ENCODE measurements around the gene DHX16.

Gene DHX16

DNA sequence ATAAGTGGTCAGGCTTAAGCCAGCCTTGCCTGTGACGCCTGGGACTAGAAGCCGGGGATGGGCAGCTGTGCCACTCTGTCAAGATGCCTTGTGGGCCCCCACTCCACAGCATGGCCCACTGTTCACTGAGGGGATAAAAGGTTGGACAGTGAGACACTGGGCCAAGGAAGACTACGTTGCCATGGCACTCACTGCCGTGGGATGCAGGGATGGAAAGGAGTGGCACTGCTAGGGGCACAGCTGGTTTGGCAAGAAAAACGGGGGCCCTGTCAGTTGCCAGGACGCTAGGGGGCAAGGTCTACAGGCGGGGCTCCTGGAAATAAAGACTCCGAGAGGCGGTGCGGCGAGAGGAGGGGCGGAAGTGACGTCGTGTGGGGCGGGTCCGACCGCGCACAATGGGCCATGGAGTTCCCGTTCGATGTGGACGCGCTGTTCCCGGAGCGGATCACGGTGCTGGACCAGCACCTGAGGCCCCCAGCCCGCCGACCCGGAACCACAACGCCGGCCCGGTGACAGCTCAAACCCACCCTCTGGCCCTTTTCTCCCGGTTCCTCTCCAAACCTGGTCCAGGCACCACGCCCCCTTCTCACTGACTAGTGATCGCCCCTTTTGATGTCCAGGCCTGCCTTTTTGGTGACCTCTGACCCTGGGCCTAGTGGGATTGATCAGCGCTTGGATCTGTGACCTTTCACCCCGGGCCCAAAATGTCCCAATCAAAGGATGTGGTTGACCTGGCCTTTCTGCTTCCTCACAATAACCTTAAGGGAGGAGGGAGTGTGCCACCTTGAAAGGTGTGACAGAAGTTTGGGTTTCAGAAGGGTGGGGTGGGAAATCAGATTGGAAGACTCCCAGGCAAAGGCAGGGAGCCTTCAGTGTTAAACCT is 46.1 kb downstream of the DHX16 start, which contains the start of gene ATAT1:
Gene ATAT1, plus strand, starts transcription at position 391 of the 883 bp plus-strand sequence.
- H4K20me1 ChIP-seq (ENCODE audit: insufficient read depth, low read length) = no peaks in the 10 kb centered on the region
- TF ChIP-seq, protein P1, sequence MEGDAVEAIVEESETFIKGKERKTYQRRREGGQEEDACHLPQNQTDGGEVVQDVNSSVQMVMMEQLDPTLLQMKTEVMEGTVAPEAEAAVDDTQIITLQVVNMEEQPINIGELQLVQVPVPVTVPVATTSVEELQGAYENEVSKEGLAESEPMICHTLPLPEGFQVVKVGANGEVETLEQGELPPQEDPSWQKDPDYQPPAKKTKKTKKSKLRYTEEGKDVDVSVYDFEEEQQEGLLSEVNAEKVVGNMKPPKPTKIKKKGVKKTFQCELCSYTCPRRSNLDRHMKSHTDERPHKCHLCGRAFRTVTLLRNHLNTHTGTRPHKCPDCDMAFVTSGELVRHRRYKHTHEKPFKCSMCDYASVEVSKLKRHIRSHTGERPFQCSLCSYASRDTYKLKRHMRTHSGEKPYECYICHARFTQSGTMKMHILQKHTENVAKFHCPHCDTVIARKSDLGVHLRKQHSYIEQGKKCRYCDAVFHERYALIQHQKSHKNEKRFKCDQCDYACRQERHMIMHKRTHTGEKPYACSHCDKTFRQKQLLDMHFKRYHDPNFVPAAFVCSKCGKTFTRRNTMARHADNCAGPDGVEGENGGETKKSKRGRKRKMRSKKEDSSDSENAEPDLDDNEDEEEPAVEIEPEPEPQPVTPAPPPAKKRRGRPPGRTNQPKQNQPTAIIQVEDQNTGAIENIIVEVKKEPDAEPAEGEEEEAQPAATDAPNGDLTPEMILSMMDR (IDR thresholded peaks at IDR 0.05; ENCODE audit: low read depth, low read length) = peak; percentile 32
- no peak for TF ChIP-seq EZH2phosphoT487 (IDR thresholded peaks at IDR 0.05; ENCODE audit: low read depth)
- no peaks in the 10 kb centered on the region for H3K27me3 ChIP-seq (ENCODE audit: low read depth, low read length)
- H3K4me3 ChIP-seq (ENCODE audit: low read length) = peak within 1 kb of the TSS; percentile 99
- peak within 1 kb of the TSS; percentile 41 for H3K27ac ChIP-seq (ENCODE audit: low read length)
- H3K9ac ChIP-seq (ENCODE audit: low read length) = peak within 1 kb of the TSS; percentile 85
- peaks cover 4% of the 10 kb centered on the region; the same call in 1 of the 2 replicates for H3K79me2 ChIP-seq (ENCODE audit: low read length)
- H3K4me1 ChIP-seq (ENCODE audit: low read length) = peaks cover 10% of the 10 kb centered on the region
- H2AFZ ChIP-seq (ENCODE audit: low read depth, low read length) = peak within 1 kb of the TSS; percentile 65; the same call in 1 of the 2 replicates
- peak within 1 kb of the TSS; percentile 97 for H3K4me2 ChIP-seq (ENCODE audit: low read length)
- H3K36me3 ChIP-seq (replicated peaks; ENCODE audit: low read depth, low read length) = peaks cover 8% of the 10 kb centered on the region
- no peaks in the 10 kb centered on the region for H3K9me3 ChIP-seq (ENCODE audit: insufficient read depth, low read length)

DNA sequence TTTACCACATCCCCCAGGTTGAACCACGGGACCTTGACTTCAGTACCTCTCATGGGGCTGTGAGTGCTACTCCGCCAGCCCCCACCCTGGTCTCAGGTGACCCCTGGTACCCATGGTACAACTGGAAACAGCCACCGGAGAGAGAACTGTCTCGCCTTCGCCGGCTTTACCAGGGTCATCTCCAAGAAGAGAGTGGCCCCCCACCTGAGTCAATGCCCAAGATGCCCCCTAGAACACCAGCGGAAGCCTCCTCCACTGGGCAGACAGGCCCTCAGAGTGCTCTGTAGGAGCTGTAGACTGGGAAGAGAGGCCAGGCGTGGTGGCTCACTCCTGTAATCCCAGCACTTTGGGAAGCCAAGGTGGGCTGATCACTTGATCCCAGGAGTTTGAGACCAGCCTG is 47.3 kb downstream of the DHX16 start:
- TF ChIP-seq EZH2phosphoT487 (IDR thresholded peaks at IDR 0.05; ENCODE audit: low read depth) = no peak
- TF ChIP-seq, protein P1 (IDR thresholded peaks at IDR 0.05; ENCODE audit: low read depth, low read length) = no peak
- H3K4me2 ChIP-seq (ENCODE audit: low read length) = no peak overlapping the region
- H3K79me2 ChIP-seq (ENCODE audit: low read length) = peaks cover 4% of the 10 kb centered on the region; the same call in 1 of the 2 replicates
- H4K20me1 ChIP-seq (ENCODE audit: insufficient read depth, low read length) = no peaks in the 10 kb centered on the region
- peaks cover 8% of the 10 kb centered on the region for H3K36me3 ChIP-seq (replicated peaks; ENCODE audit: low read depth, low read length)
- H3K27me3 ChIP-seq (ENCODE audit: low read depth, low read length) = no peaks in the 10 kb centered on the region
- peaks cover 10% of the 10 kb centered on the region for H3K4me1 ChIP-seq (ENCODE audit: low read length)
- no peak overlapping the region for H2AFZ ChIP-seq (ENCODE audit: low read depth, low read length)
- H3K9me3 ChIP-seq (ENCODE audit: insufficient read depth, low read length) = no peaks in the 10 kb centered on the region
- H3K4me3 ChIP-seq (ENCODE audit: low read length) = no peak overlapping the region
- no peak overlapping the region for H3K9ac ChIP-seq (ENCODE audit: low read length)
- H3K27ac ChIP-seq (ENCODE audit: low read length) = no peak overlapping the region

GRCh38 chr6:30619561-30619960 is 53.2 kb downstream of the DHX16 start:
- Histone ChIP-seq H2AFZ (ENCODE audit: low read depth, low read length) (no peak overlapping the region), H3K27ac (ENCODE audit: low read length) (no peak overlapping the region), H3K36me3 (replicated peaks; ENCODE audit: low read depth, low read length) (peaks cover 33% of the 10 kb centered on the region), H4K20me1 (ENCODE audit: insufficient read depth, low read length) (peaks cover 2% of the 10 kb centered on the region), H3K4me1 (ENCODE audit: low read length) (peaks cover 9% of the 10 kb centered on the region), H3K79me2 (ENCODE audit: low read length) (peaks cover 46% of the 10 kb centered on the region), H3K4me3 (ENCODE audit: low read length) (no peak overlapping the region), H3K9ac (ENCODE audit: low read length) (no peak overlapping the region), H3K27me3 (ENCODE audit: low read depth, low read length) (no peaks in the 10 kb centered on the region), H3K9me3 (ENCODE audit: insufficient read depth, low read length) (no peaks in the 10 kb centered on the region), H3K4me2 (ENCODE audit: low read length) (no peak overlapping the region)
- TF ChIP-seq, protein P1 (IDR thresholded peaks at IDR 0.05; ENCODE audit: low read depth, low read length) = no peak
- TF ChIP-seq EZH2phosphoT487 (IDR thresholded peaks at IDR 0.05; ENCODE audit: low read depth) = no peak

- H3K9me3 ChIP-seq (ENCODE audit: insufficient read depth, low read length) = no peaks in the 10 kb centered on the region
- H2AFZ ChIP-seq (ENCODE audit: low read depth, low read length) = no peak overlapping the region
- TF ChIP-seq, protein P1 (IDR thresholded peaks at IDR 0.05; ENCODE audit: low read depth, low read length) = no peak
- no peak for TF ChIP-seq EZH2phosphoT487 (IDR thresholded peaks at IDR 0.05; ENCODE audit: low read depth)
- no peaks in the 10 kb centered on the region for H3K27me3 ChIP-seq (ENCODE audit: low read depth, low read length)
- H3K4me2 ChIP-seq (ENCODE audit: low read length) = peak overlapping the region; percentile 94
- peak overlapping the region; percentile 98 for H3K9ac ChIP-seq (ENCODE audit: low read length)
- peaks cover 40% of the 10 kb centered on the region for H3K36me3 ChIP-seq (replicated peaks; ENCODE audit: low read depth, low read length)
- peaks cover 59% of the 10 kb centered on the region for H3K79me2 ChIP-seq (ENCODE audit: low read length)
- peak overlapping the region; percentile 91 for H3K27ac ChIP-seq (ENCODE audit: low read length)
- H3K4me3 ChIP-seq (ENCODE audit: low read length) = peak overlapping the region; percentile 95
- peaks cover 14% of the 10 kb centered on the region for H4K20me1 ChIP-seq (ENCODE audit: insufficient read depth, low read length)
- peaks cover 21% of the 10 kb centered on the region for H3K4me1 ChIP-seq (ENCODE audit: low read length)
Measured at GRCh38 chr6:30618270-30618797, 54.5 kb downstream of the DHX16 start.
